ENCODE results near the gene SLC16A3. TPM values are rescaled to one million over a fixed set of nuclear protein-coding genes. Genes with fewer than 3 reads are reported as not detected.

SLC16A3 gene
- polyA plus RNA-seq, 1 of the 3 experiments (the other 2 are of a cell fraction): 70.7 TPM

GRCh38 chr17:82246040-82246364 lies 17.2 kb downstream of the SLC16A3 start:
- no peak for DNase-seq
- Histone ChIP-seq H3K4me3 (ENCODE audit: low read depth in 2 of 2, low read length in 1 of 2) (no peak overlapping the region), H4K20me1 (ENCODE audit: insufficient read depth) (peaks cover 100% of the 10 kb centered on the region), H3K9me2 (no peaks in the 10 kb centered on the region), H3K4me1 (ENCODE audit: control insufficient read depth in 1 of 2, insufficient read depth in 2 of 2, low read depth in 1 of 2, low read length in 1 of 2) (peaks cover 28 to 30% of the 10 kb centered on the region in 2 experiments; a peak in 3 of 4 replicates), H3F3A (replicated peaks; ENCODE audit: insufficient read depth) (peaks cover 74% of the 10 kb centered on the region), H3K9me3 (no peaks in the 10 kb centered on the region), H3K4me2 (no peak overlapping the region), H3K79me2 (ENCODE audit: insufficient read depth) (peaks cover 80% of the 10 kb centered on the region), H2AFZ (ENCODE audit: low read depth) (no peak overlapping the region), H3K27me3 (ENCODE audit: insufficient read depth) (no peaks in the 10 kb centered on the region), H3K9ac (no peak overlapping the region), H3K36me3 (replicated peaks in 1 of 2; ENCODE audit: control insufficient read depth in 1 of 2, insufficient read depth in 2 of 2, low read length in 1 of 2) (peaks cover 49 to 91% of the 10 kb centered on the region in 2 experiments), H3K27ac (ENCODE audit: low read depth in 2 of 2, low read length in 1 of 2) (no peak overlapping the region; a peak in 1 of 4 replicates)
- ChIA-PET POLR2A (no interaction called here), CTCF (interaction anchor here (0.7 to 2.6 kb wide), 2 partner anchors 10 to 75 kb away, joined by 3 to 17 read pairs; no protein-coding TSS in a partner anchor)
- 100% methylated on average over 5 of the region's 5 CpGs for WGBS (ENCODE audit: low lambda C conversion rate)
- no peak for TF ChIP-seq MEF2A (IDR thresholded peaks at IDR 0.05; ENCODE audit: borderline replicate concordance, low read depth)

- no peak overlapping the region for H3K4me3 ChIP-seq (ENCODE audit: low read depth in 2 of 2, low read length in 1 of 2)
- no peak overlapping the region for H3K9ac ChIP-seq
- H3F3A ChIP-seq (replicated peaks; ENCODE audit: insufficient read depth): peaks cover 68% of the 10 kb centered on the region
- H3K27me3 ChIP-seq (ENCODE audit: insufficient read depth): no peaks in the 10 kb centered on the region
- ChIA-PET CTCF (interaction anchor here (0.7 to 2.6 kb wide), 5 partner anchors 8 to 74 kb away, joined by 3 to 17 read pairs (median 3); no protein-coding TSS in a partner anchor), POLR2A (no interaction called here)
- H3K4me2 ChIP-seq: no peak overlapping the region
- peaks cover 100% of the 10 kb centered on the region for H4K20me1 ChIP-seq (ENCODE audit: insufficient read depth)
- DNase-seq: peak; percentile 44
- H3K4me1 ChIP-seq (ENCODE audit: control insufficient read depth in 1 of 2, insufficient read depth in 2 of 2, low read depth in 1 of 2, low read length in 1 of 2): peaks cover 22 to 25% of the 10 kb centered on the region in 2 experiments; a peak in 3 of 4 replicates
- no peaks in the 10 kb centered on the region for H3K9me2 ChIP-seq
- 72% methylated on average over 25 of the region's 27 CpGs for WGBS (ENCODE audit: low lambda C conversion rate)
- H3K79me2 ChIP-seq (ENCODE audit: insufficient read depth): peaks cover 84% of the 10 kb centered on the region
- H2AFZ ChIP-seq (ENCODE audit: low read depth): no peak overlapping the region
- no peaks in the 10 kb centered on the region for H3K9me3 ChIP-seq
- no peak for TF ChIP-seq RCOR1 (IDR thresholded peaks at IDR 0.05; ENCODE audit: low read length)
- TF ChIP-seq YY1 (IDR thresholded peaks at IDR 0.05; ENCODE audit: low read depth): no peak
- TF ChIP-seq CTCF (IDR thresholded peaks at IDR 0.05): no peak
- no peak for TF ChIP-seq REST (IDR thresholded peaks at IDR 0.05; ENCODE audit: low read depth, low read length)
- no peak for TF ChIP-seq NRF1 (IDR thresholded peaks at IDR 0.05; ENCODE audit: low read depth, low read length)
- TF ChIP-seq POLR2AphosphoS5 (IDR thresholded peaks at IDR 0.05; ENCODE audit: low read depth, low read length): peak; percentile 13
- TF ChIP-seq FOSL2 (IDR thresholded peaks at IDR 0.05; ENCODE audit: borderline replicate concordance, low read depth): peak; percentile 30; the same call in 1 of the 2 replicates
- no peak for TF ChIP-seq TEAD4 (IDR thresholded peaks at IDR 0.05; ENCODE audit: borderline replicate concordance, insufficient read depth)
- no peak for TF ChIP-seq SMC3 (IDR thresholded peaks at IDR 0.05; ENCODE audit: low read depth, low read length)
- no peak for TF ChIP-seq MAX (IDR thresholded peaks at IDR 0.05; ENCODE audit: low read depth)
- TF ChIP-seq ELF1 (IDR thresholded peaks at IDR 0.05): no peak
- no peak for TF ChIP-seq RAD21 (IDR thresholded peaks at IDR 0.05; ENCODE audit: low read length)
- TF ChIP-seq USF1 (IDR thresholded peaks at IDR 0.05; ENCODE audit: borderline replicate concordance, low read depth): no peak
- peak overlapping the region; percentile 3 to 23; a peak in 3 of 4 replicates for H3K27ac ChIP-seq (ENCODE audit: low read depth in 2 of 2, low read length in 1 of 2)
- peaks cover 55 to 93% of the 10 kb centered on the region in 2 experiments for H3K36me3 ChIP-seq (replicated peaks in 1 of 2; ENCODE audit: control insufficient read depth in 1 of 2, insufficient read depth in 2 of 2, low read length in 1 of 2)
Measured at GRCh38 chr17:82246365-82247181, 17.7 kb downstream of the SLC16A3 start.

All from SK-N-SH (cell line).